Activated CD4-positive, alpha-beta T cell treated with anti-CD3 and anti-CD28 coated beads for 24 hours (primary cell): Measurements from ENCODE around the gene TGM2.

Experiments used
- DNase-seq, 2 donors: peaks; one replicate each; pipeline ENCODE4 v3.0.0-alpha.2; 2020; ENCODE audit warnings: low read depth in 2 of 2

The TGM2 gene

DNA sequence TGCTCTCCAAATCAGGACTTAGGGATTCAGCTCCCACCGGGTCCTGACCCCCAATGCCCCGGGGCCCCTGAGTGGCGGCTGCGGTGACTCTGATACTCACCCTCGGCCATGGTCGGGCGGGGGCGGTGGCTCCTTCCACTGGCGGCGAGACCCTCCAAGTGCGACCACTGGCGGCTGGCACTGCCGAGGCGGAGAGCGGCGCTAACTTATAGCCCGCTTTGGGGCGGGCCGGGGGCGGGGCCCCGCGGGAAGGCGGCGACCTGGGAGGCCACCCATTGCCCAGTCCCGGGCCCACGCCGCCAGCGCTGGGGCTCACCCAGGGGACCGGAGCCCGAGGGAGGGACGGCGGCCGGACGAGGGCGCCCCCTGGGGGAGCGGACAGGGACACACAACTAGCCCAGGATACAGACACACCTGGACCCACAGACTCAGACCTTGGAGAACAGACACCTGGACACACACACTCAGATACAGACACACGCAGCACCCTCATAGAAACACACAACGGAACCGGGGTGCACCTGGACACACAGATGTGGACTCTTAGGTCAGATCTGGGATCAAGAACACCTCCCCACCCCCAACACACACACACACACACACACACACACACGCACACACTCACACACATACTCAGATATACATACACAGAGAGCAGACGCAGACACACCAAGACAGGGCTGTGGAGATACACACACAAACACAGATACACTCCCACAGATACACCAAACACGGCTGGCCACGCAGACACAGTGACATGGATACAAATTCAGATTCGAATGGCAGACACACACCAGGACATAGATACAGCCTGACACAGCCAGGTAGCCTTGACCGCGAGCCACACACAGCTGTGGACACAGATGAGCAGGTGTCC lies at the start of gene TGM2:
TSS of gene TGM2 (minus strand) at position 182 of the 877 bp plus-strand sequence. CDS start at position 110, 72 bp downstream.
- peak; percentile 11 to 13 for DNase-seq

GRCh38 chr20:38214256-38215193 lies 49.5 kb upstream of the TGM2 start:
- no peak for DNase-seq

GRCh38 chr20:38213607-38213940 lies 48.5 kb upstream of the TGM2 start:
- DNase-seq, result no peak

- no peak for DNase-seq
Measured at GRCh38 chr20:38212806-38213606, 47.9 kb upstream of the TGM2 start.

GRCh38 chr20:38211200-38212097 lies 46.4 kb upstream of the TGM2 start:
- no peak for DNase-seq

- DNase-seq, result no peak
Measured at GRCh38 chr20:38210741-38211140, 45.7 kb upstream of the TGM2 start.

DNA sequence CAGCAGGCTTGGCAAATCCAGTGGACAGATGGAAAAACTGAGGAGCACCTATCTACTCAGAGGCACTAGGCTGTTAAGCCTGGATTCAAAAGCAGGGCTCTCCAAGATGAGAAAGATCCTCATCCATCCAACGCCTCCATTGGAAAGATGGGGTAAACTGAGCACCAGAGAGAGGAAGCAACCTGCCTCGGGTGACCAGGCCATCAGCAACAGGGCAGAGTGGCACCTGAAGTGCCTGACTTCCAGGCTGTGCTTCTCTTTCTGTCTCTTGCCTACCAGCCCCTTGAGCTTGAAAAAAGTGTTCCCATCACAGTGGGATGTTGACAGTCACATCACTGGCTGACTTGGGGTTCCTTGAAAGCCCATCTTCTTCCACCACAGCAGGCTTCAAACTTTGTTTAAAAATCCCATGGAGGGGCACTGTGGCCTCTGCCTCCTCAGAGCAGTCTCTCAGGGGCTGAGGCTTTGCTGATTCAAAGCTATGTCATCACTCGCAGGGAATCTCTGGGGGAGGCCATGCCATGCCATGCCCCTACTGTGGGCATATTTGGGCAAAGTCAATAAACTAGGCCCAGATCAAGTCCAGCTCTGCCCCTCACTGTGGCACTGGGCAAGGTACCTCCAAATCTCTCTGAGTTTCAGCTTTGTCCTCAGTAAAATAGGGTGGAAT lies 44.8 kb upstream of the TGM2 start:
- no peak for DNase-seq

GRCh38 chr20:38209054-38209675 lies 44.1 kb upstream of the TGM2 start:
- DNase-seq, result no peak

DNA sequence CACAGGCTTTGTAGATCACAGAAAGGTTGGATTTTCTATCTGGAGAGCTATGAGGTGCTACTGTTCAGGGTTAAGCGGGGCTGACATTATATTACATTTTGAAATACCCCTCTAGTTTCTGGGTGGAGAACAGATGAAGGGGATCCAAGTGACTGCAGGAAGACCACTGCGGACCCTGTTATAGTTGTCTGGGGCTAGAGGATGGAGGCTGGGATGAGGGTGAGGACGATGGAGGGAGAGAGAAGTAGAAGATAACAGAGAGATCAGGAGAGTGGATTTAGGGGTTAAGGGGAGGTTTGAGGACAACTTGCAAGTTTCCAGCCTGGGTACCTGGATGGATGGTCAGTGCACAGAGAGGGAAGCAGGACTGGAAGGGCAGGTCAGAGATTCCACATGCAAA lies 43.5 kb upstream of the TGM2 start:
- DNase-seq, result no peak

- DNase-seq, result no peak
Measured at GRCh38 chr20:38208088-38208487, 43.0 kb upstream of the TGM2 start.

GRCh38 chr20:38207621-38208020 lies 42.6 kb upstream of the TGM2 start:
- no peak for DNase-seq

- no peak for DNase-seq
Measured at GRCh38 chr20:38205001-38205400, 39.9 kb upstream of the TGM2 start.

GRCh38 chr20:38203981-38204357 lies 38.9 kb upstream of the TGM2 start:
- DNase-seq, result no peak

DNA sequence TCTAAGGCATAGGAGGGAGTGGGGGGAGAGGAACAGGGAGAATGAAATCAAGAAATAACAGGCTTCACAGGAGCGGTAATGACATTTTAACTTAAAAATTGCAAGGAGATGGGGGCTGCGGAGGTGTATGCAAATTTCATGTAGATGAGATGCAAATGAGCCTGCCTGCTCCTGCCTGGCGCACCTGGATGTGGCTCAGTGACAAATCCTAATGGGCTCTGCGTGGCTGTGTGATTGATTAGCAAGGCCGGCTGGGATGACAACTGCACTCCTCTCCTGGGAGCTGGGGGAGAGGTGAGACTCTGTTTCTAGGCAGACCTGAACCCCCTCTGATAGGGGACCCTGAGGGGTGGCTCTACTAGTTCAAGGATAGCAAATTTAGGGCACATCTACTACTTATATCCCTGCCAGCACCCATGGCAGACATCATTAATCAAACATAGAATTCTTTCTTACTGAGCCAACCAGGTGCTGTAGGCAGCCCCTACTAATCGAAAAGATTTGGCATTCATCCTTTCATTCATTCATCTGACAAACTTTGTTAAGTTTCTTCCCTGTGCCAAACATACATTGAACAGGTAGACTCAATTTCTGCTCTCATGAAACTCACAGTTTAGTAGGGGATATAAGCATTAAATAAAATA lies 38.4 kb upstream of the TGM2 start:
- DNase-seq, result no peak

- DNase-seq, result no peak
Measured at GRCh38 chr20:38202982-38203293, 37.9 kb upstream of the TGM2 start.

DNA sequence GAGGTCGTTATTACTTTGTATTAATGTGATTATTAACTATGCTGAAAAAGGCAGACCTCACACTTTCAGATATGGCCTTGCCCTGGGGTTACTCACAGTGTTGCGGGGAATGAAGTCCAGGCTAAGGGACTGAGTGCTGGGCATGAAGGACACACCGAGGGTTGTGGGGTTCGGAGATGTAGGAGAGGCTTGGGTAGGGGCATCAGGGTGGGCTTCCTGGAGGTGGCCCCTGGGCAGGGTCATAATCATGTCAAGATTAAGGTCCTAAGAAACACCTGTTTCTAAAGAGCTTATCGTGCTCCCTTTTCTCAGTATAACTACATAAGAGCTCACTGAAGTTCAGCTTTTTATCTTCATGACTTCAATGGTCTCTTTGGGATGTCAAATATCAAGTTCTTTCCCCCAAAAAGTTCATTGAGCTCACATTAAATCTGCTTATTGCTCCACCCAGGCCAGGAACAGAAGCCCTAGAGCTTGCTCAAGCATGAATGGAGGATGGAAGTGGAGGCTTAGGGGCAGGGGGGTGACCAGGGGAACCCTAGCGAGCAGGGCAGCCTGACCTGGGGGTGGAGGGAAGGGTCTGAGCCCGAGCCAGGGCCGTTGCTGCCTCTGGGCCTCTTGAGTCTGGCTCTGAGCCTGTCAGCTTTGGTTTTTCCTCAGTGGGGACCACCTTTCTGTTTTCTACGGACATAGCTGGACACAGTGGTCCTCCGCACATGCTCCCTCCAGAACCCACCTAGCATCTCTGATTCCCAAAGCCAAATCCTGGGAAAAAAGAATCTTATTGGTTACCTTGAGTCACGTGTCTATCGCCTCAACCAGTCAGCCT lies 37.3 kb upstream of the TGM2 start:
- DNase-seq, result no peak

- DNase-seq, result no peak
Measured at GRCh38 chr20:38201356-38201755, 36.3 kb upstream of the TGM2 start.

- DNase-seq, result no peak
Measured at GRCh38 chr20:38200646-38201045, 35.6 kb upstream of the TGM2 start.
